HG03135 (cell line): ENCODE results near the gene VPS11.
A peak's percentile ranks its signal among the peaks of the same experiment; 100 is the strongest.
"Not testable (repeated sequence)": the region's sequence is repeated elsewhere in the genome, so short reads cannot be mapped to it uniquely, and the experiment has no call there.

Experiments
- ATAC-seq: cut with Tn5 transposase; IDR thresholded peaks from one replicate; pipeline ENCODE4 v1.9.1; 2021; ENCODE audit warnings: mild to moderate bottlenecking, moderate library complexity; ENCODE audit not compliant: unreplicated experiment

The VPS11 gene

GRCh38 chr11:119034813-119035212 lies 32.8 kb upstream of the VPS11 start:
- ATAC-seq, result no peak

DNA sequence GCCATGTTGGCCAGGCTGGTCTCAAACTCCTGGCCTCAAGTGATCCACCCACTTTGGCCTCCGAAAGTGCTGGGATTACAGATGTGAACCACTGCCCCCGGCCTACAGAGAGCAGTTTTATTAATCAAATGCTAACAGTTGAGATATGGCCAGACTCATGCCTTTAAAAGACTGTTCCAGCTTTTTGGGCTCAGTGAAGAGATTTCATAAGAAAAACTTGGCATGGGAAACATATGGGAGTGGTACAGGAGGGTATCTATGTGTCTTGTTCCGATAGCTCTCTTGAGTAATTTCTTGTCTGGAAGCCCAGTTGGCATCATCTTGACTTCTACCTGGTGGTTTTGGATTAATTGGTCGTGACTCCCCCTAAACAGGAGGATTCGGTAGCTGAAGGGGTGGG lies 28.7 kb upstream of the VPS11 start:
- ATAC-seq, result no peak

DNA sequence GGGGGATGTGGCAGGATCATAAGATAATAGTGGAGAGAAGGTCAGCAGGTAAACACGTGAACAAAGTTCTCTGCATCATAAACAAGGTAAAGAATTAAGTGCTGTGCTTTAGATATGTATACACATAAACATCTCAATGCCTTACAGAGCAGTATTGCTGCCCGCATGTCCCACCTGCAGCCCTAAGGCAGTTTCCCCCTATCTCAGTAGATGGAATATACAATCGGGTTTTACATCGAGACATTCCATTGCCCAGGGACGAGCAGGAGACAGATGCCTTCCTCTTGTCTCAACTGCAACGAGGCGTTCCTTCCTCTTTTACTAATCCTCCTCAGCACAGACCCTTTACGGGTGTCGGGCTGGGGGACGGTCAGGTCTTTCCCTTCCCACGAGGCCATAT lies 28.1 kb upstream of the VPS11 start:
- ATAC-seq, result not testable (repeated sequence)

DNA sequence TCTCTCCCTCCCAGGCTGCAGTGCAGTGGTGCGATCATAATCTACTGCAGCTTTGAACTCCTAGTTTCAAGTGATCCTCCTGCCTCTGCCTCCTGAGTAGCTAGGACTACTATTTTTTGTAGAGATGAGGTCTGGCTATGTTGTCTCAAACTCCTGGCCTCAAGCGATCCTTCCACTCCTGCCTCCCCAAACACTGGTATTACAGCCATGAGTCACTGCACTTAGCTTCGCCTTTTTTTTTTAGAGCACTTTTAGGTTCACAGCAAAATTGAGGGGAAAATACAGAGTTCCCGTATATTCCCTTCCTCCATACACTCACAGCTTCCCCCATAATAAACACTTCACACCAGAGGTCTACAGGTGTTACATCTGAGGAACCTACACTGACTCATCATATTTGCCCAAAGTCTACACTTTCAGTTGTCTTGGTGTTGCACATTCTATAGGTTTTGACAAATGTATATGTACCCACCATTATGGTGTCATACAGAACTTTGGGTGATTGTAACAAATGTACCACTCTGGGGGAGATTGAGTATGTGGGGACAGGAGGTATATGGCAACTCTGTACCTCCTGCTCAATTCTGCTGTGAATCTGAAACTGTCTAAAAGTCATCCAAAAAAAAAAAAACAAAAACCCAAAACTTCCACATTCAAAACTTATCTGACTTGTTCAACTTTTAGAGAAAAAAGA lies 25.6 kb upstream of the VPS11 start:
- ATAC-seq, result no peak

- no peak for ATAC-seq
Measured at GRCh38 chr11:119042927-119043326, 24.7 kb upstream of the VPS11 start.

- no peak for ATAC-seq
Measured at GRCh38 chr11:119044708-119045107, 22.9 kb upstream of the VPS11 start.

- no peak for ATAC-seq
Measured at GRCh38 chr11:119046489-119046888, 21.1 kb upstream of the VPS11 start.

DNA sequence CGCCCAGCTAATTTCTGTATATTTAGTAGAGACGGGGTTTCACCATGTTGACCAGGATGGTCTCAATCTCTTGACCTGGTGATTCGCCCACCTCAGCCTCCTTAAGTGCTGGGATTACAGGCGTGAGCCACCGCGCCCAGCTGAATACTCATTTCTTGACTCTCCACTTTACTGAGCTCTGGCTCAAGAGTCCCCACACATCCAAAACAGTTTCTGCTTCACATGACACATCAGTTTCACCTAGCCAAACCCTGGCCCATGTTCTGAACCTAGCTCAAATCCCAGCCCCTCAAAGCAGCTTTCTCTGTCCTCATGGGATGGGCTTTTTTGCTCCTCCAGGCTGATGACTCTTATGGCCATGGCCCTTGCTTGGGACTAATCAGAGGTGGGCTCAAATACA lies 20.4 kb upstream of the VPS11 start:
- ATAC-seq, result no peak

DNA sequence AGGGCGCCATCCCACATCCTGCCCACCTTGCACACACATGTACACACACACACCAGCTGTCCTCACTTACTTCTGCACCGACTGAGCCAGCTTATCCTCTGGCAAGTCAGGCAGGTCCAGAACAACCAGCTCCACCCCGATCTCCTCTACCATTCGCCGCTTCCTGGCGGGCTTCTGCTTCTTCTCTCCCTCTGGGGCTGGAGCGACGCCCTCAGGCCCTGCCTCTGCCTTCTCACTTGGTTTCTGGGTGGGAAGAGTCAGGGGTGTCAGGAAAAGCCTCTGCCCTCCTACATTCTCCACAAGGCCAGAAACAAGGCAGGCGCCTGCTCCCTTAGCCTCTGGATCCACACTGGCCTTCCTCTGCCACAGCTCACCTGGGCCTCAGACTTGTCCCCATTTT lies 19.0 kb upstream of the VPS11 start:
- no peak for ATAC-seq

- ATAC-seq, result no peak
Measured at GRCh38 chr11:119049081-119049480, 18.5 kb upstream of the VPS11 start.

GRCh38 chr11:119051440-119052162 lies 16.0 kb upstream of the VPS11 start:
- no peak for ATAC-seq

GRCh38 chr11:119052163-119052814 lies 15.3 kb upstream of the VPS11 start:
- ATAC-seq, result no peak

GRCh38 chr11:119054418-119054817 lies 13.2 kb upstream of the VPS11 start:
- no peak for ATAC-seq

DNA sequence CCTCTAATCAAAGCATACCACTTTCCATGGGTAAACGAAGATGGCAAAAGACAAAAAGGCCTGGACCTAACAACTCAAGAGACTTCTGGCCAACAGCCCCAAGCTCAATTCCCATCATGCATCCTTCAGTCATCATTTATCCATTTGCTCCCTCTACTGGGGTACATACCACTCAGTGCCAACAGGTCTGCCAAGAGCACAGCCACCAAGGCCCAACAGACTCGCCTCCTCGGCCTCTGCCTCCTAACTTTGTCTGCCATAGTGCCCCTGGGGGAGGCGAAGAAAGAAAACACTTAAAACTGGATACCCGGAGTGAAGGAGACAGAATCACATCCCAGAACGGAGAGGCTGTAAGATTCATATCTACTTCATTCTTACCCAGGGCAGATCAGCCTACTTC lies 11.7 kb upstream of the VPS11 start:
- ATAC-seq, result no peak

- ATAC-seq, result peak; percentile 17
Measured at GRCh38 chr11:119056421-119056999, 11.1 kb upstream of the VPS11 start.

DNA sequence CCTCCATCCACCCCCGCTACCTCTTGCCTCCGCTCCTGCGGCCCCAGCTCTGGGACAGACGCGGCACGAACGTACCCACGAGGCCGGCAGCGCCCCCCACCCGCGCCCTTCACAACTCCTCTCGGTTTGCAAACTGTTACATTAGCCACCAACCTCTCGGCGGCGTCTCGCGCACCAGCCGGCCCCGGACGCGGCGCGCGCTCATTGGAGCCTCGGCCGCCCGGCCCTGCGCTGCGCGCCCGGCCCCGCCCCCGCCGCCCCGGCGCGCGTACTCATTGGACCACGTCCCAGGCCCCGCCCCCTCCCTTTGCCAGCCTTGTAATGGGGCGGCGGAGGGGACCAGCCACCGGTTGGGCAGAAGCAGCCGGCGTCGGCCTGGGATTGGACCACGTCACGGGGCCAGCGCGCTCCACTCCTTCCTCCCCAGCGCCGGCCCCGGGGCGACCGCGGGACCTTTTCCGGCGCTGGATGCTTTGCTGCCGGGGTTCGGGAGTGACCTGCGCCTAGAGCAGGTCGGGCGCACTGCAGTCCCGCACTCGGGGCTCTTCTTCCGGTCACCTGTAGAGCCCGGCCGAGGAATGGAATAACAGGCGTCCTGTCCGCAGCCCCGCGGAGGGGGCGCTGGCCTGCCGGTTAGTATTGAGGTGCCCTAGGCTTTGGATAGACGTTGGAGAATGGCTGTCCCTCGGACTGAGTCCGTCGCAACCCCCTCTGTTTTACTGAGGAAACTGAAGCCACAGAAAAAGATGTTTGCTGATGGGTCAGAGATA lies 10.4 kb upstream of the VPS11 start, which contains the start of gene HYOU1:
TSS of gene HYOU1 (minus strand) at position 206 of the 770 bp plus-strand sequence. CDS start 1,045 bp downstream, outside the sequence.
- ATAC-seq, result peak; percentile 79

DNA sequence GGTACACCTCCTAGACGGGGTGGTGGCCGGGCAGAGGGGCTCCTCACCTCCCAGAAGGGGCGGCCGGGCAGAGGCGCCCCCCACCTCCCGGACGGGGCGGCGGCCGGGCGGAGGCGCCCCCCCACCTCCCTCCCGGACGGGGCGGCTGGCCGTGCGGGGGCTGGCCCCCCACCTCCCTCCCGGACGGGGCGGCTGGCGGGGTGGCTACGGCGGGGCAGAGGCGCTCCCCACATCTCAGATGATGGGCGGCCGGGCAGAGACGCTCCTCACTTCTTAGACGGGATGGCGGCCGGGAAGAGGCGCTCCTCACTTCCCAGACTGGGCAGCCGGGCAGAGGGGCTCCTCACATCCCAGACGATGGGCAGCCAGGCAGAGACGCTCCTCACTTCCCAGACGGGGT lies 8.5 kb upstream of the VPS11 start:
- ATAC-seq, result not testable (repeated sequence)

GRCh38 chr11:119061256-119061655 lies 6.4 kb upstream of the VPS11 start:
- ATAC-seq, result no peak

DNA sequence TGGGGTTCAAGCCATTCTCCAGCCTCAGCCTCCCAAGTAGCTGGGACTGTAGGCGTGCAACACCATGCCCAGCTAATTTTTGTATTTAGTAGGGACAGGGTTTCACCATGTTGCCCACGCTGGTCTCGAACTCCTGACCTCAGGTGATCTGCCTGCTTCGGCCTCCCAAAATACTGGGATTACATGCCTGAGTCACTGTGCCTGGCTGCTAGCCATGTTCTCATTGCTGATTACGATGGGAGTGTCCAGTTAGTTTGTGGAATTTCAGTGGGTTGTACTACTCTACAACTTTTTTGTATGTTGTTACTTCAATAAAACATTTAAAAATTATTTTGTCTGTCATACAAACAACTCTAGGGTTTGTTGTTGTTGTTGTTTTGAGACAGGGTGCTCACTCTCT lies 4.8 kb upstream of the VPS11 start:
- ATAC-seq, result no peak

- ATAC-seq, result no peak
Measured at GRCh38 chr11:119065369-119065768, 2.2 kb upstream of the VPS11 start.

DNA sequence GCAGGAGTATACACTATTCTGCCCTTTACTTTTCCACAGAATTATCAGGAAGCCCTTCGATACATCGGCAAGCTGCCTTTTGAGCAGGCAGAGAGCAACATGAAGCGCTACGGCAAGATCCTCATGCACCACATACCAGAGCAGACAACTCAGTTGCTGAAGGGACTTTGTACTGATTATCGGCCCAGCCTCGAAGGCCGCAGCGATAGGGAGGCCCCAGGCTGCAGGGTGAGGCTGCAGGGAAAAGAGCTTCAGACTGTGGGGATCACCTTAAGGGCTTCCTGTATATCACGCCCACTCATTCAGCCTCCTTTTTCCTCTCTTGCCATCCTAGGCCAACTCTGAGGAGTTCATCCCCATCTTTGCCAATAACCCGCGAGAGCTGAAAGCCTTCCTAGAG lies 10.2 kb downstream of the VPS11 start:
- ATAC-seq, result no peak
